ENCODE data around the gene LENEP. TPM values are rescaled to one million over a fixed set of nuclear protein-coding genes. Genes with fewer than 3 reads are reported as not detected.

The LENEP gene
- total RNA-seq, 3 donors from 2014 or later (not counting 1 experiment from before 2014, with no cell fraction given), result not detected

DNA sequence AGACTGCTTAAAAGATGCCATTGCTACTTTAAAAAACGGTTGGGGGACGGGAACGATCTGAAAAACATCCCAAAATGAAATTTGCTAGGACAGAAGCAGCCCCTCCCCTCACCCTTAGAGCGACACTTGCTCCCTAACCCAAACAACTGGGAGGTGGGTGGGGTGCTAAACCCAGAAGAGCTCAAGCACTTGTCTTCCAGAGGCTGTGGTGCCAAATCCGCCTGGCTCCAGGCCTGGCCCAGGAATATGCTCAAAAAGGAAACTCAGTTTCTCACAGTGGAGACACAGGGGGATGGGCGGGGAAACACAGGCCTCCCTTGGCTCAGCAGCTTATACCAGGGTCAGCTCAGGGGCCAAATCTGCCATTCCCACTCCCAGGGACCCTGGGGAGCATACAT is 36.8 kb upstream of the LENEP start:
- peak overlapping the region; percentile 94 for H3K4me3 Mint-ChIP-seq
- Histone ChIP-seq H3K27me3 (ENCODE audit: control insufficient read depth, insufficient read depth, low read length) (no peaks in the 10 kb centered on the region), H3K4me1 (ENCODE audit: control insufficient read depth, insufficient read depth, low read length) (peaks cover 56% of the 10 kb centered on the region), H3K27ac (ENCODE audit: low read length) (peak overlapping the region; percentile 95), H3K9me3 (ENCODE audit: control insufficient read depth, insufficient read depth, low read length) (no peaks in the 10 kb centered on the region), H3K36me3 (ENCODE audit: control insufficient read depth, insufficient read depth, low read length) (peaks cover 15% of the 10 kb centered on the region), H3K4me3 (ENCODE audit: low read length) (peak overlapping the region; percentile 72)
- WGBS (ENCODE audit: insufficient coverage), result 45% methylated on average over 5 of the region's 6 CpGs
- no peaks in the 10 kb centered on the region for H3K27me3 Mint-ChIP-seq (ENCODE audit: low read depth in 2 of 2)
- H3K27ac Mint-ChIP-seq, result peak overlapping the region; percentile 89 to 94
- DNase-seq, result no peak
- no peak for TF ChIP-seq CTCF (IDR thresholded peaks at IDR 0.05)
- intact Hi-C loops (cut with micrococcal nuclease), result loop anchor here (1.0 to 5.0 kb wide), 3 partner anchors 18 to 96 kb away; partner anchors contain the start of genes ADAM15 and CKS1B
- no peaks in the 10 kb centered on the region for H3K9me3 Mint-ChIP-seq
- peaks cover 59 to 63% of the 10 kb centered on the region in 2 donors for H3K4me1 Mint-ChIP-seq
- no peak for ATAC-seq
- H3K36me3 Mint-ChIP-seq, result no peaks in the 10 kb centered on the region

GRCh38 chr1:154957091-154957657 is 36.2 kb upstream of the LENEP start:
- no peaks in the 10 kb centered on the region for H3K36me3 Mint-ChIP-seq
- intact Hi-C loops (cut with micrococcal nuclease), result loop anchor here (2.0 to 5.0 kb wide), 2 partner anchors 18 to 95 kb away; partner anchors contain the start of genes ADAM15 and CKS1B
- DNase-seq, result no peak

GRCh38 chr1:154958036-154958435 is 35.4 kb upstream of the LENEP start:
- H3K4me1 Mint-ChIP-seq, result peaks cover 53 to 55% of the 10 kb centered on the region in 2 donors
- H3K27ac ChIP-seq (ENCODE audit: low read length), result no peak overlapping the region

More at GRCh38 chr1:154957091-154957657, 36.2 kb upstream of the LENEP start:
- Mint-ChIP-seq H3K4me1 (peaks cover 56 to 58% of the 10 kb centered on the region in 2 donors), H3K4me3 (peak overlapping the region; percentile 31), H3K27ac (peak overlapping the region; percentile 89 to 94), H3K9me3 (no peaks in the 10 kb centered on the region), H3K27me3 (ENCODE audit: low read depth in 2 of 2) (no peaks in the 10 kb centered on the region)
- no peaks in the 10 kb centered on the region for H3K27me3 ChIP-seq (ENCODE audit: control insufficient read depth, insufficient read depth, low read length)
- peaks cover 52% of the 10 kb centered on the region for H3K4me1 ChIP-seq (ENCODE audit: control insufficient read depth, insufficient read depth, low read length)
- no peak for TF ChIP-seq CTCF (IDR thresholded peaks at IDR 0.05)
- H3K4me3 ChIP-seq (ENCODE audit: low read length), result no peak overlapping the region
- H3K27ac ChIP-seq (ENCODE audit: low read length), result no peak overlapping the region
- H3K36me3 ChIP-seq (ENCODE audit: control insufficient read depth, insufficient read depth, low read length), result peaks cover 11% of the 10 kb centered on the region
- ATAC-seq, result no peak
- 96% methylated on average over 8 of the region's 9 CpGs for WGBS (ENCODE audit: insufficient coverage)
- no peaks in the 10 kb centered on the region for H3K9me3 ChIP-seq (ENCODE audit: control insufficient read depth, insufficient read depth, low read length)

More at GRCh38 chr1:154958036-154958435, 35.4 kb upstream of the LENEP start:
- intact Hi-C loops (cut with micrococcal nuclease), result loop anchor here (5.0 kb wide), 1 partner anchor 94 kb away; the partner anchor contains the start of gene ADAM15
- no peaks in the 10 kb centered on the region for H3K27me3 ChIP-seq (ENCODE audit: control insufficient read depth, insufficient read depth, low read length)
- no peaks in the 10 kb centered on the region for H3K9me3 Mint-ChIP-seq
- WGBS (ENCODE audit: insufficient coverage), result 100% methylated on average over 1 of the region's 2 CpGs
- DNase-seq (no peak), ATAC-seq (no peak)
- no peaks in the 10 kb centered on the region for H3K9me3 ChIP-seq (ENCODE audit: control insufficient read depth, insufficient read depth, low read length)
- peaks cover 13% of the 10 kb centered on the region for H3K36me3 ChIP-seq (ENCODE audit: control insufficient read depth, insufficient read depth, low read length)
- peaks cover 51% of the 10 kb centered on the region for H3K4me1 ChIP-seq (ENCODE audit: control insufficient read depth, insufficient read depth, low read length)
- no peaks in the 10 kb centered on the region for H3K36me3 Mint-ChIP-seq
- H3K27ac Mint-ChIP-seq, result no peak overlapping the region
- H3K27me3 Mint-ChIP-seq (ENCODE audit: low read depth in 2 of 2), result no peaks in the 10 kb centered on the region
- no peak overlapping the region for H3K4me3 Mint-ChIP-seq
- H3K4me3 ChIP-seq (ENCODE audit: low read length), result no peak overlapping the region
- TF ChIP-seq CTCF (IDR thresholded peaks at IDR 0.05), result no peak

Data from natural killer cell (primary cell).